ENCODE measurements around the gene TUBGCP6. TPM values are rescaled to one million over a fixed set of nuclear protein-coding genes. Genes with fewer than 3 reads are reported as not detected.

The TUBGCP6 gene
- polyA plus RNA-seq, 1 experiment: 8.5 TPM

- CTCF ChIA-PET: no interaction called here
- POLR2A ChIA-PET: no interaction called here
Observed at GRCh38 chr22:50173311-50173982, 71.4 kb downstream of the TUBGCP6 start.

GRCh38 chr22:50171965-50172421, 72.8 kb downstream of the TUBGCP6 start:
- Histone ChIP-seq H3K27me3 (ENCODE audit: control insufficient read depth, insufficient read depth, low read length) (peaks cover 16% of the 10 kb centered on the region), H3K4me3 (ENCODE audit: low read depth, low read length) (no peak overlapping the region), H3K27ac (ENCODE audit: low read depth, low read length) (no peak overlapping the region), H3K9me3 (ENCODE audit: control insufficient read depth, insufficient read depth, low read length) (peaks cover 3% of the 10 kb centered on the region; the same call in 1 of the 2 replicates)
- POLR2A ChIA-PET: no interaction called here
- TF ChIP-seq CTCF (IDR thresholded peaks at IDR 0.05; ENCODE audit: low read depth, low read length): no peak
- no peak for DNase-seq (ENCODE audit: low read depth, low spot score)
- CTCF ChIA-PET: no interaction called here

More at GRCh38 chr22:50173311-50173982, 71.4 kb downstream of the TUBGCP6 start:
- no peak for TF ChIP-seq CTCF (IDR thresholded peaks at IDR 0.05; ENCODE audit: low read depth, low read length)
- Histone ChIP-seq H3K4me3 (ENCODE audit: low read depth, low read length) (no peak overlapping the region), H3K9me3 (ENCODE audit: control insufficient read depth, insufficient read depth, low read length) (peaks cover 8% of the 10 kb centered on the region; the same call in 1 of the 2 replicates), H3K27ac (ENCODE audit: low read depth, low read length) (no peak overlapping the region), H3K27me3 (ENCODE audit: control insufficient read depth, insufficient read depth, low read length) (peaks cover 16% of the 10 kb centered on the region)
- no peak for DNase-seq (ENCODE audit: low read depth, low spot score)

- ChIA-PET POLR2A (interaction anchor here (0.5 to 1.0 kb wide), 2 partner anchors 158 to 169 kb away, joined by 3 to 6 read pairs; no protein-coding TSS in a partner anchor), CTCF (no interaction called here)
- H3K9me3 ChIP-seq (ENCODE audit: control insufficient read depth, insufficient read depth, low read length): peaks cover 3% of the 10 kb centered on the region; the same call in 1 of the 2 replicates
- peak overlapping the region; percentile 60 for H3K4me3 ChIP-seq (ENCODE audit: low read depth, low read length)
- DNase-seq (ENCODE audit: low read depth, low spot score): no peak
- H3K27ac ChIP-seq (ENCODE audit: low read depth, low read length): no peak overlapping the region
- TF ChIP-seq CTCF (IDR thresholded peaks at IDR 0.05; ENCODE audit: low read depth, low read length): no peak
- H3K27me3 ChIP-seq (ENCODE audit: control insufficient read depth, insufficient read depth, low read length): peaks cover 16% of the 10 kb centered on the region
Observed at GRCh38 chr22:50171319-50171964, 73.4 kb downstream of the TUBGCP6 start.

- Histone ChIP-seq H3K9me3 (ENCODE audit: control insufficient read depth, insufficient read depth, low read length) (peaks cover 10% of the 10 kb centered on the region; the same call in 1 of the 2 replicates), H3K27me3 (ENCODE audit: control insufficient read depth, insufficient read depth, low read length) (peaks cover 16% of the 10 kb centered on the region), H3K27ac (ENCODE audit: low read depth, low read length) (no peak within 1 kb of the TSS), H3K4me3 (ENCODE audit: low read depth, low read length) (peak within 1 kb of the TSS; percentile 60)
- DNase-seq (ENCODE audit: low read depth, low spot score): no peak
- CTCF ChIA-PET: no interaction called here
- POLR2A ChIA-PET: interaction anchor here (0.5 to 1.0 kb wide), 2 partner anchors 157 to 169 kb away, joined by 3 to 6 read pairs; no protein-coding TSS in a partner anchor
- no peak for TF ChIP-seq CTCF (IDR thresholded peaks at IDR 0.05; ENCODE audit: low read depth, low read length)
Observed at GRCh38 chr22:50170453-50171318, 74.1 kb downstream of the TUBGCP6 start, which contains the start of gene PANX2. Gene PANX2, plus strand, starts transcription at chr22:50170731. Its CDS starts 0 bp downstream, at chr22:50170731.
